Ishikawa (cell line): ENCODE results near the gene TRAF4.

Source experiments
- CEBPB ChIP-seq: IDR thresholded peaks from 2 replicates; pipeline ENCODE4 v1.6.1; 2012
- EGR1 ChIP-seq: IDR thresholded peaks from 2 replicates; pipeline ENCODE4 v1.6.1; 2012
- FOXM1 ChIP-seq: IDR thresholded peaks from 2 replicates; pipeline ENCODE4 v1.6.1; 2012; ENCODE audit warnings: low read depth, borderline replicate concordance
- NFIC ChIP-seq: IDR thresholded peaks from 2 replicates; pipeline ENCODE4 v1.6.1; 2012
- RAD21 ChIP-seq: IDR thresholded peaks from 2 replicates; pipeline ENCODE4 v1.6.1; 2012; ENCODE audit warnings: low read depth
- TAF1 ChIP-seq: IDR thresholded peaks from 2 replicates; pipeline ENCODE4 v1.6.1; 2012; ENCODE audit warnings: low read depth, mild to moderate bottlenecking
- TCF12 ChIP-seq: IDR thresholded peaks from 2 replicates; pipeline ENCODE4 v1.6.1; 2012; ENCODE audit warnings: low read depth
- YY1 ChIP-seq: IDR thresholded peaks from 2 replicates; pipeline ENCODE4 v1.6.1; 2012; ENCODE audit warnings: low read depth
- ZBTB7A ChIP-seq: IDR thresholded peaks from 2 replicates; pipeline ENCODE4 v1.6.1; 2012; ENCODE audit warnings: low read depth
- TF ChIP-seq, protein P1 (sequence below): IDR thresholded peaks from 2 replicates; pipeline ENCODE4 v1.6.1; 2012
- TF ChIP-seq, protein P2 (sequence below): IDR thresholded peaks from 2 replicates; pipeline ENCODE4 v1.6.1; 2012; ENCODE audit warnings: low read depth, mild to moderate bottlenecking

Gene TRAF4

DNA sequence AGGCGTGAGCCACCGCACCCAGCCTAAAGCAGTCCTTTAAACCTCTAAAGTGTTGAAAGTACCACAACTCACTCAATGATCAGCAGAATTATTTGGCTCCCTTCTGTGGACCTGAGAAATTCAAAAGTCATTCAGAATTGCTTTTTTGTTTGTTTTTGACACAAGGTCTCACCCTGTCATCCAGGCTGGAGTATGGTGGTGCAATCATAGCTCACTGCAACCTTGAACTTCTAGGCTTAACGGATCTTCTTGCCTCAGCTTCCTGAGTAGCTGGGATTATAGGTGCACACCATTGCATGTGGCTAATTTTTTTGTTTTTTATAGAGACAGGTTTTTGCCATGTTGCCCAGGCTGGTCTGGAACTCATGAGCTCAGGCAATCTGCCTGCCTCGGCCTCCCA lies 44.3 kb downstream of the TRAF4 start:
- TF ChIP-seq EGR1 = no peak
- no peak for TF ChIP-seq ZBTB7A
- TF ChIP-seq, protein P1, sequence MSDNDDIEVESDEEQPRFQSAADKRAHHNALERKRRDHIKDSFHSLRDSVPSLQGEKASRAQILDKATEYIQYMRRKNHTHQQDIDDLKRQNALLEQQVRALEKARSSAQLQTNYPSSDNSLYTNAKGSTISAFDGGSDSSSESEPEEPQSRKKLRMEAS = no peak

DNA sequence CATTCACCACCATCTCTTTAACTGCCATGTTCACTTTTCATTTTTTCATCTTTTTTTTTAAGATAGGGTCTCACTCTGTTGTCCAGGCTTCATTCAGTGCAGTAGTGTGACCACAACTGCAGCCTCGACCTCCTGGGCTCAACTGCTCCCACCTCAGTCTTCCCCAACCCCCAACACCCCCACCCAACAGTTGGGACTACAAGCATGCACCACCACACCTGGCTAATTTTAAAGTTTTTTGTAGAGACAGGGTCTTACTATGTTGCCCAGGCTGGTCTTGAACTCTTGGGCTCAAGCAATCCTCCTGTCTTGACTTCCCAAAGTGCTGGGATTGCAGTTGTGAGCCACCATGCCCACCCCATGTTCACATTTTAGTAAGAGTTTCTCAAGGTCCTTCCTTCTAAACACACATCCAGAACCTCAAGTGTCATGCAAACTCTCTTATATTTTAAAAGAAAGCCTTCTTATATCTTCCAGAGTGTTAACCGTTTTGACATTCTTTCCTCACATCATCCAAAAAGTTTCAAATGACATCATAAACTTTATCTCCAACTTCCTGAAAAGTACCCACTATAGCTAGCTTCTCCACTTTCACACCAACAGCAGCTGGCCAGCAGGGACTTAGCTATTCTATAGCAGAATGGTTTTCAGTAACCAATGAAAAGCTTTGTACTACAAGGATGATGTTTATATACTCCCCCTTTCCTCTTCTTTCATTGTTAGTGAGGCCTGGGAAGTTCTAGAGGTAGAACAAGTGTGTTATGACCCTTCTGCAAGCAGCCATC lies 49.3 kb downstream of the TRAF4 start:
- TF ChIP-seq CEBPB (no peak), FOXM1 (no peak), NFIC (no peak), TCF12 (no peak)
- TF ChIP-seq, protein P1 = no peak

DNA sequence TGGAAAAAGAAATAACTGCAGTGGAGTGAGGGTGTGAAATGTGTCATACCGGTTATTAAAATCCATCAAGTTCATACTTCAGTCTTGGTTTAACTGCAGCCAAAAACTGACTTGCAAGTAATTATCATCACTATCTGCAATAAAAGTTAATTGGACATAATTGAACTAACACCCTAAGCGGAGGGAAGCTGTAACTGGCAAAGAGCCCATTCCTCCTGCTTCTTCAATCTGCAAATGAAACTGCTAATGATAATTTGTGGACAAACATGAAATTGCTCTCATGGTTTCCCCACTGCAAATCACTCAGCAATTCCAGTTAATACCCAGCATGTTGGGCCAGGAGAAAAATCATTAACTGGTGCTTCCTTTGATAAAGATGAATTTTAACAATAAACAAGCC lies 52.3 kb downstream of the TRAF4 start:
- TF ChIP-seq, protein P2, sequence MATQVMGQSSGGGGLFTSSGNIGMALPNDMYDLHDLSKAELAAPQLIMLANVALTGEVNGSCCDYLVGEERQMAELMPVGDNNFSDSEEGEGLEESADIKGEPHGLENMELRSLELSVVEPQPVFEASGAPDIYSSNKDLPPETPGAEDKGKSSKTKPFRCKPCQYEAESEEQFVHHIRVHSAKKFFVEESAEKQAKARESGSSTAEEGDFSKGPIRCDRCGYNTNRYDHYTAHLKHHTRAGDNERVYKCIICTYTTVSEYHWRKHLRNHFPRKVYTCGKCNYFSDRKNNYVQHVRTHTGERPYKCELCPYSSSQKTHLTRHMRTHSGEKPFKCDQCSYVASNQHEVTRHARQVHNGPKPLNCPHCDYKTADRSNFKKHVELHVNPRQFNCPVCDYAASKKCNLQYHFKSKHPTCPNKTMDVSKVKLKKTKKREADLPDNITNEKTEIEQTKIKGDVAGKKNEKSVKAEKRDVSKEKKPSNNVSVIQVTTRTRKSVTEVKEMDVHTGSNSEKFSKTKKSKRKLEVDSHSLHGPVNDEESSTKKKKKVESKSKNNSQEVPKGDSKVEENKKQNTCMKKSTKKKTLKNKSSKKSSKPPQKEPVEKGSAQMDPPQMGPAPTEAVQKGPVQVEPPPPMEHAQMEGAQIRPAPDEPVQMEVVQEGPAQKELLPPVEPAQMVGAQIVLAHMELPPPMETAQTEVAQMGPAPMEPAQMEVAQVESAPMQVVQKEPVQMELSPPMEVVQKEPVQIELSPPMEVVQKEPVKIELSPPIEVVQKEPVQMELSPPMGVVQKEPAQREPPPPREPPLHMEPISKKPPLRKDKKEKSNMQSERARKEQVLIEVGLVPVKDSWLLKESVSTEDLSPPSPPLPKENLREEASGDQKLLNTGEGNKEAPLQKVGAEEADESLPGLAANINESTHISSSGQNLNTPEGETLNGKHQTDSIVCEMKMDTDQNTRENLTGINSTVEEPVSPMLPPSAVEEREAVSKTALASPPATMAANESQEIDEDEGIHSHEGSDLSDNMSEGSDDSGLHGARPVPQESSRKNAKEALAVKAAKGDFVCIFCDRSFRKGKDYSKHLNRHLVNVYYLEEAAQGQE = no peak
- no peak for TF ChIP-seq ZBTB7A
- TF ChIP-seq TAF1 = no peak
- TF ChIP-seq RAD21 = no peak
- TF ChIP-seq EGR1 = no peak
- TF ChIP-seq YY1 = no peak
- TF ChIP-seq, protein P1 = no peak
